ENCODE data around the gene KEAP1.
A peak's percentile ranks its signal among the peaks of the same experiment; 100 is the strongest.

KEAP1 gene

GRCh38 chr19:10521461-10522171 is 18.5 kb upstream of the KEAP1 start:
- H3K4me3 ChIP-seq (ENCODE audit: low read length) = no peak overlapping the region
- no peak for DNase-seq (ENCODE audit: low read depth)
- TF ChIP-seq CTCF (IDR thresholded peaks at IDR 0.05; ENCODE audit: insufficient read depth, low read depth, low read length, missing control alignments) = no peak

GRCh38 chr19:10520652-10521318 is 17.6 kb upstream of the KEAP1 start:
- peak; percentile 10 for TF ChIP-seq CTCF (IDR thresholded peaks at IDR 0.05; ENCODE audit: insufficient read depth, low read depth, low read length, missing control alignments)
- DNase-seq (ENCODE audit: low read depth) = peak; percentile 95
- no peak overlapping the region for H3K4me3 ChIP-seq (ENCODE audit: low read length)

- no peak overlapping the region for H3K4me3 ChIP-seq (ENCODE audit: low read length)
- no peak for TF ChIP-seq CTCF (IDR thresholded peaks at IDR 0.05; ENCODE audit: insufficient read depth, low read depth, low read length, missing control alignments)
- no peak for DNase-seq (ENCODE audit: low read depth)
These were observed 16.3 kb upstream of the KEAP1 start for GRCh38 chr19:10519421-10519820.

GRCh38 chr19:10518444-10519361 is 15.5 kb upstream of the KEAP1 start:
- TF ChIP-seq CTCF (IDR thresholded peaks at IDR 0.05; ENCODE audit: insufficient read depth, low read depth, low read length, missing control alignments) = no peak
- H3K4me3 ChIP-seq (ENCODE audit: low read length) = no peak overlapping the region
- no peak for DNase-seq (ENCODE audit: low read depth)

- DNase-seq (ENCODE audit: low read depth) = peak; percentile 38
- TF ChIP-seq CTCF (IDR thresholded peaks at IDR 0.05; ENCODE audit: insufficient read depth, low read depth, low read length, missing control alignments) = no peak
- H3K4me3 ChIP-seq (ENCODE audit: low read length) = peak overlapping the region; percentile 74
These were observed 14.7 kb upstream of the KEAP1 start for GRCh38 chr19:10517760-10518443.

- H3K4me3 ChIP-seq (ENCODE audit: low read length) = peak within 1 kb of the TSS; percentile 74
- peak; percentile 44 for DNase-seq (ENCODE audit: low read depth)
- TF ChIP-seq CTCF (IDR thresholded peaks at IDR 0.05; ENCODE audit: insufficient read depth, low read depth, low read length, missing control alignments) = no peak
These were observed 14.2 kb upstream of the KEAP1 start, which contains the start of gene S1PR5 for GRCh38 chr19:10517361-10517759. Gene S1PR5, minus strand, starts transcription at chr19:10517447. Its CDS starts 2,436 bp downstream, at chr19:10515011.

Data from epithelial cell of esophagus (primary cell).